PC-9 (cell line): ENCODE results near the gene VWA8. TPM values are rescaled to one million over a fixed set of nuclear protein-coding genes. Genes with fewer than 3 reads are reported as not detected.

Source experiments
- BruUV-seq: library from RNA; stranded (reverse); fragments of 400-500 nt; replicated peaks from 2 replicates; lab custom pipeline; 2021; lab: Mats Ljungman, UMichigan
- CTCF ChIA-PET: fragments of 300-600 bp; sonication (Branson Sonifier 250); formaldehyde crosslinking; loops from one replicate; lab custom pipeline; 2022; ENCODE audit warnings: antibody characterized with exemption; lab: Charles Lee
- POLR2A ChIA-PET: fragments of 300-600 bp; sonication (Branson Sonifier 250); formaldehyde crosslinking; loops from one replicate; lab custom pipeline; 2022; ENCODE audit warnings: antibody characterized with exemption; ENCODE audit not compliant: unreplicated experiment; lab: Charles Lee
- DNase-seq, 2 experiments: peaks; one replicate each; pipeline versions ENCODE4 v3.0.0 to v3.0.0-alpha.2; 2015 to 2022; ENCODE audit warnings: mixed read lengths in 1 of 2
- H2AFZ ChIP-seq: fragments of 200-600 bp; sonication (generic); 2 replicates; pipeline ENCODE4 v1.8.1; 2017; ENCODE audit warnings: antibody characterized with exemption
- H3F3A ChIP-seq: fragments of 200-600 bp; sonication (generic); 2 replicates; pipeline ENCODE4 v1.8.1; 2017; ENCODE audit warnings: antibody characterized with exemption, mild to moderate bottlenecking, low read depth; ENCODE audit not compliant: insufficient read depth
- H3K27ac ChIP-seq: fragments of 200-600 bp; sonication (generic); 2 replicates; pipeline ENCODE4 v1.6.1; 2016; ENCODE audit warnings: mixed run types
- H3K27me3 ChIP-seq: fragments of 200-600 bp; sonication (generic); 2 replicates; pipeline ENCODE4 v1.6.1; 2016; ENCODE audit warnings: low read depth, mixed run types; ENCODE audit not compliant: insufficient read depth
- H3K36me3 ChIP-seq: fragments of 200-600 bp; sonication (generic); 2 replicates; pipeline ENCODE4 v1.6.1; 2016; ENCODE audit warnings: low read depth, mixed run types
- H3K4me1 ChIP-seq: fragments of 200-600 bp; sonication (generic); replicated peaks from 2 replicates; pipeline ENCODE4 v1.6.1; 2016; ENCODE audit warnings: mixed run types; ENCODE audit not compliant: insufficient read depth
- H3K4me2 ChIP-seq: fragments of 200-600 bp; sonication (generic); 2 replicates; pipeline ENCODE4 v1.6.1; 2017; ENCODE audit warnings: mixed run types
- H3K4me3 ChIP-seq: fragments of 200-600 bp; sonication (generic); 2 replicates; pipeline ENCODE4 v1.6.1; 2016; ENCODE audit warnings: mixed run types
- H3K79me2 ChIP-seq: fragments of 200-600 bp; sonication (generic); 2 replicates; pipeline ENCODE4 v1.6.1; 2017; ENCODE audit warnings: low read depth, mixed run types
- H3K9me2 ChIP-seq: fragments of 200-600 bp; sonication (generic); 2 replicates; pipeline ENCODE4 v1.8.1; 2017; ENCODE audit warnings: mild to moderate bottlenecking; ENCODE audit not compliant: insufficient read depth
- H3K9me3 ChIP-seq: fragments of 200-600 bp; sonication (generic); 2 replicates; pipeline ENCODE4 v1.8.1; 2016; ENCODE audit warnings: low read depth; ENCODE audit not compliant: insufficient read depth
- H4K20me1 ChIP-seq: fragments of 200-600 bp; sonication (generic); 2 replicates; pipeline ENCODE4 v1.8.1; 2017; ENCODE audit not compliant: insufficient read depth
- EZH2 ChIP-seq: fragments of 200-600 bp; sonication (generic); IDR thresholded peaks from 2 replicates; pipeline ENCODE4 v1.8.0; 2017; ENCODE audit warnings: antibody characterized with exemption, low read depth
- intact Hi-C: fragments of 100-400 bp; cut with micrococcal nuclease; formaldehyde crosslinking; loops from one replicate; pipeline ENCODE4 v1.10.0; 2022; ENCODE audit not compliant: unreplicated experiment
- total RNA-seq: library from RNA; stranded (reverse); gene quantifications from 2 replicates; pipeline ENCODE4 v1.2.3, GENCODE V29; 2021
- TF ChIP-seq, protein P1 (sequence below): fragments of 200-600 bp; sonication (generic); conservative IDR thresholded peaks from 2 replicates; pipeline ENCODE4 v1.6.1; 2017; ENCODE audit warnings: mixed run types, antibody characterized with exemption, mild to moderate bottlenecking, moderate library complexity

Gene VWA8
- total RNA-seq, 1 experiment from 2014 or later: 14.1 TPM

- Histone ChIP-seq H3K9me3 (no peaks in the 10 kb centered on the region), H3K4me3 (no peak overlapping the region), H4K20me1 (no peaks in the 10 kb centered on the region), H3F3A (no peaks in the 10 kb centered on the region), H3K27me3 (no peaks in the 10 kb centered on the region), H3K79me2 (no peaks in the 10 kb centered on the region), H3K36me3 (no peaks in the 10 kb centered on the region), H3K4me1 (no peaks in the 10 kb centered on the region), H3K4me2 (no peak overlapping the region), H3K27ac (no peak overlapping the region), H2AFZ (no peak overlapping the region), H3K9me2 (no peaks in the 10 kb centered on the region)
- ChIA-PET CTCF (no interaction called here), POLR2A (interaction anchor here (0.6 kb wide), 1 partner anchor 50 kb away, joined by 4 read pairs; no protein-coding TSS in a partner anchor)
- intact Hi-C loops: no loop called here
- BruUV-seq: no TSS peak
- no peak for DNase-seq
- TF ChIP-seq, protein P1, sequence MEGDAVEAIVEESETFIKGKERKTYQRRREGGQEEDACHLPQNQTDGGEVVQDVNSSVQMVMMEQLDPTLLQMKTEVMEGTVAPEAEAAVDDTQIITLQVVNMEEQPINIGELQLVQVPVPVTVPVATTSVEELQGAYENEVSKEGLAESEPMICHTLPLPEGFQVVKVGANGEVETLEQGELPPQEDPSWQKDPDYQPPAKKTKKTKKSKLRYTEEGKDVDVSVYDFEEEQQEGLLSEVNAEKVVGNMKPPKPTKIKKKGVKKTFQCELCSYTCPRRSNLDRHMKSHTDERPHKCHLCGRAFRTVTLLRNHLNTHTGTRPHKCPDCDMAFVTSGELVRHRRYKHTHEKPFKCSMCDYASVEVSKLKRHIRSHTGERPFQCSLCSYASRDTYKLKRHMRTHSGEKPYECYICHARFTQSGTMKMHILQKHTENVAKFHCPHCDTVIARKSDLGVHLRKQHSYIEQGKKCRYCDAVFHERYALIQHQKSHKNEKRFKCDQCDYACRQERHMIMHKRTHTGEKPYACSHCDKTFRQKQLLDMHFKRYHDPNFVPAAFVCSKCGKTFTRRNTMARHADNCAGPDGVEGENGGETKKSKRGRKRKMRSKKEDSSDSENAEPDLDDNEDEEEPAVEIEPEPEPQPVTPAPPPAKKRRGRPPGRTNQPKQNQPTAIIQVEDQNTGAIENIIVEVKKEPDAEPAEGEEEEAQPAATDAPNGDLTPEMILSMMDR: no peak
- no peak for TF ChIP-seq EZH2
Measured at GRCh38 chr13:41897126-41897525, 63.8 kb downstream of the VWA8 start.

DNA sequence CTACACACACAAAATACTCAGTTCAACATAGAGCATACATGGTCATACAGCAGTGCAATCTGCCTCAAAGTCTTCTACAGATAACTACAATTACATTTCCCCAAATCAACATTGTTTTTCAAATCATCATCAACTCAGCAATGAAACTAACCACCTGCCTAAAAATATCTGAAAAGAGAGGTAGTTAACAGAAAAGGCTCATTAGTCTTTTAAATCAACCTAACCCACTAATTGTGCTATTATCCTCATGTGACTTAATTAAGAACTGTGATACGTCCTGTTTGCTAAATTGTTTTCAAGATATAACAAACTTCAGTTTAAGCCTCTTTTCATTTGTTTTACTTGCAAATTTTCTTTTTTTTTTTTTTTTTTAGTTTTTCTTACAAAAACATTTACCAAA, 65.4 kb downstream of the VWA8 start:
- H3K4me2 ChIP-seq: no peak overlapping the region
- no peaks in the 10 kb centered on the region for H3F3A ChIP-seq
- intact Hi-C loops: no loop called here
- TF ChIP-seq, protein P1: no peak
- TF ChIP-seq EZH2: no peak
- no peak for DNase-seq
- H4K20me1 ChIP-seq: no peaks in the 10 kb centered on the region
- H3K9me2 ChIP-seq: no peaks in the 10 kb centered on the region
- H3K79me2 ChIP-seq: no peaks in the 10 kb centered on the region
- no peak overlapping the region for H2AFZ ChIP-seq
- no peaks in the 10 kb centered on the region for H3K27me3 ChIP-seq
- no peaks in the 10 kb centered on the region for H3K4me1 ChIP-seq
- H3K4me3 ChIP-seq: no peak overlapping the region
- CTCF ChIA-PET: no interaction called here
- H3K9me3 ChIP-seq: no peaks in the 10 kb centered on the region
- no TSS peak for BruUV-seq
- H3K36me3 ChIP-seq: no peaks in the 10 kb centered on the region
- H3K27ac ChIP-seq: no peak overlapping the region
- POLR2A ChIA-PET: no interaction called here

- no TSS peak for BruUV-seq
- Histone ChIP-seq H3K36me3 (no peaks in the 10 kb centered on the region), H3K9me3 (no peaks in the 10 kb centered on the region), H4K20me1 (no peaks in the 10 kb centered on the region), H3K9me2 (no peaks in the 10 kb centered on the region), H3K27ac (no peak overlapping the region), H3K27me3 (no peaks in the 10 kb centered on the region), H3K79me2 (no peaks in the 10 kb centered on the region), H2AFZ (no peak overlapping the region), H3K4me3 (no peak overlapping the region), H3K4me1 (no peaks in the 10 kb centered on the region), H3K4me2 (no peak overlapping the region), H3F3A (no peaks in the 10 kb centered on the region)
- CTCF ChIA-PET: no interaction called here
- TF ChIP-seq EZH2: no peak
- TF ChIP-seq, protein P1: no peak
- intact Hi-C loops: no loop called here
- DNase-seq: no peak
- POLR2A ChIA-PET: no interaction called here
Measured at GRCh38 chr13:41891119-41891518, 69.8 kb downstream of the VWA8 start.
